Ammon's horn (tissue), 1 donor: ENCODE results near the gene TMPRSS13.
A peak's percentile ranks its signal among the peaks of the same experiment; 100 is the strongest.
"Not testable (repeated sequence)": the region's sequence is repeated elsewhere in the genome, so short reads cannot be mapped to it uniquely, and the experiment has no call there.

Experiments used
- DNase-seq: peaks from one replicate; pipeline ENCODE4 v3.0.0-alpha.2; 2016; ENCODE audit warnings: low spot score

The TMPRSS13 gene

DNA sequence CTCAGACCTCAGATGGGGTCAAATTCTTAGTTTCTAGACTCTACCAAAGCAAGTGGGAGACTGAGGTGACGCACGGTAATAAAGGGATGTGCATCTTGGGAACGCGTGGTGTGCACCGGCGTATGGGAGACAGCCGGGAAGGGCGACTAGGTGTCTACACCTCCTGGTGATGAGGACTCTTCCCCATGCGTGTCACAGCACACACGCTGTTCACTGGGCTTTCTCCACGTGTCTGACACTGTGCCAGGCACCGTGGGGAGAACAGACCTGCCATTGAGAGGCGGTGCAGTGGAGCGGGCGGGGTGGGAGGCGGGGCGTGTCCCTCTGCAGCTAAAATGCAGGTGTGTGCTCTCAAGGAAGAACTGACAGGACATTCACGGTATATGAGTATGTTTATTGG is 58.0 kb downstream of the TMPRSS13 start:
- no peak for DNase-seq

DNA sequence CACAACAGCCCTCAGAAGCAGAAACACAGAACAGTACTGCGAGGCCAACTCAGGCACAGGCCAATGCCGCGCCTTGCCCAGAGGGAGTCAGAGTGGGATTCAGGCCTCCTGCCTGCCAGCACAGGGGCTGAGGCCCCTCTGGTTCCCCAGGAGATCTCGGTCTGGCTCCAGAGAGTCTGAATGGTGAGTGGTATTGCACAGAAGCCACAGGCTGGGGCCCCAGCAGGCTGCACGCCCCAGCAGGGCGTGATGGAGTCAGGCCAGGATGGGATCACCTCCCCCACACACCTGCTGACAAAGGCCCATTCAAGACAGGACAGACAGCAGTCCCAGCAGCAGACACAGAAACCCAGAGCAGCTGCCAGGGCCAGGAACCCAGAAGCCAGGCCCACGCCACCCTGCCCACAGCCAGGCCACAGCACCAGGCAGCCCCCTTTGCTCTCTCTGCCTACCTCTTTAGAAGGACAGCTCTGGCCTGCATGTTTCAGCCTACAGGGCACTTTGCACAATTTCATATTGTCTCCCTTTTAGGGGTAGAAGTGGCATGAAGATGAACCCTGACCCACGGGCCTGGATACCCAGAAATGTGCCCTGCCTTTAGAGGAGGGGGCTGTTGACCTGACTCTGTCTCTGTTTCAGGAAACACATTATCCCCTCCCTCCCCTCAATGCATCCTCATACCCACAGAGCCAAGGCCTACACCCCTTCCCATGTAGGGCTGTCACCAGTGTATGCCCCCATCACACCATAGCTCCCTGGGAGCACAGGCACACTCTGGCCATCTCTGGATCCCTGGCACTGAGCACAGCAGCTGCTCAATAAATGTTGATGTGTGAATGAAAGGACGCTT is 58.9 kb downstream of the TMPRSS13 start:
- DNase-seq = peak; percentile 76

DNA sequence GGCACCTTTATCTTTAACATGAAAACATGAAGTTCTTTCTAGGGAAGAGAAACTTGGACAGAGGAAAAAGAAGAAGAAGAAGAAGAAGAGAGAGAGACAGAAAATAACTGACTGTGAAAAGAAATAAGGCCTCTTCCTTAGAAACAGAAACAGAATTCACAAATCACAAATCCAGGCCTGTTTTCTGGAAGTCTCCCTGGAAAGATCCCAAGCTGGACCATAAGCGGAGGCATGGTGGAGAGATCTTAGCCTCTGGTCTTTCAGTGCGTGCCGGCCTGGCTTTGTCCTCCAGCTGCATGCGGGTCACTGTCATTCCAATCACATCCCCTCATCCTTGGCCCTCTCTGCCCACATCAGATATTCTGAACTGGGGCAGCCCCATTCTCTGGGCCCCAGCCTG is 59.6 kb downstream of the TMPRSS13 start:
- no peak for DNase-seq

DNA sequence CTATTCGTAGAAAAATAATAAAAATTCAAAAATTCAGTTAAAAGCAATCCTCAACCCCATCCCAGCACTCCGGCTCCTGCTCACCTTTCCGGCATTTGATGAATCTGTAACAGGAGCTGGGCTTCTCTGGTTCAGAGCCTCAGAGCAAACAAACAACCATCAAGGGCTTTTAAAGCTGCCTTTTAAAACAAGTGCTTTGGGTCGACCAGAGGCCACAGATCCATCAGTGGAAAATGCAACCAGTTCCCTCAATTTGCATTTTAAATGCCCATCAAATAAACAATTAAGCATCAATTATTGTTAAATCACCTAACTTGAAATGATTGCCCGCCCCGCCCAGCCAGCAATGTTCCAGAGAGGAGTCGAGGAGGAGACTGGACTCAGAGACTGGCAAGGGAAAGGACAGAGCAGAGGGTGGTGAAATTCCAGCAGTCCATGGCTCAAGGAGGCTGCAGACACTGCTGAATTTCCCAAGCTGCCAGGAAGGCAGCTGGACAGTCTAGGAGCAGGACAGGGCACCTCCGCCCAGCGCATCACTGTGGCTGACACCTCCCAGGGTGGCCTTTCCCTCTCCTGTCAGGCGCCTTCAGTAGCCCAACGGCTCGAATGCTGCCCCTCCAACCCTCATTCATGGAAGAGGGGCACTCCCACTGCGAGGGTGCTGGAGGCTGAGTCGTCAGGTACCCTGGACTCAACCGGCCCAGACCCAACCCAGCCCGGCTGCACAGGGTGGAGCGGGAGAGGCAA is 60.2 kb downstream of the TMPRSS13 start:
- no peak for DNase-seq

DNA sequence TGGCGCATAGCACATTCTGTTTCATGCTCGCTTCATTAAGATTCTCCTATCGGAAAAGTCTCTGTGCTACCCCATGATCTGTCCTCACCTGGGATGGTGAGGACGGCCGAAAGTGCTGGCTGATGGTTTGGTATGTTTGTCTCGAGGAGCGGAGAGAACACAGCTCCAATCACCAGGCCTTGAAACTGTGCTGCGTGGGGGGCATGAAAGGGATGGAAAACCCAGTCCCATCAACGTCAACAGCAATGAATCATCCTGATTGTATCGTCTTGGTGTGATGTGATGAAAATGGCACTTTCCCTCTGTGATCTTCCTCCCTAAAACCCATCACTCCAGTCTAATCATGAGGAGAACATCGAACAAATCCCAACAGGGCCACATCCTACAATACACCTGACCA is 61.1 kb downstream of the TMPRSS13 start:
- DNase-seq = no peak

DNA sequence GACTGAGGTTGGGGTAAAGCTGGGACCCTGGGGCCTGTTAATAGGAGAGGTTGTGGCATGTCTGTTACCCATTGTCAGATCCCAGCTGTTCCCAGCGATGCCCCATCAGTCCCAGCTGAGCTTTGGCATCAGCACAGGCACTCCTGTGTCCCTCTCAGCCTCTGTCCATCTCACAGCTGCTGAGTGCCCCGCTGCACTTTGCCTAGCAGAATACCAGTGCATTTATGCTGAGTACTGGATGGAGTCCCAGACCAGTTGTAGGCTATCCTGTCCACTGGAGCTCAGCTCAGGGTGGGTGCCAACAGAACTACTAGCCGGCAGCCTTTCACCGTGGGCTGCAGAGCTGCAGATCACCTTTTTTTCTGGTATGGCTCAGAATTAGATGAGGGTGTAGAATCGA is 62.7 kb downstream of the TMPRSS13 start:
- peak; percentile 85 for DNase-seq

DNA sequence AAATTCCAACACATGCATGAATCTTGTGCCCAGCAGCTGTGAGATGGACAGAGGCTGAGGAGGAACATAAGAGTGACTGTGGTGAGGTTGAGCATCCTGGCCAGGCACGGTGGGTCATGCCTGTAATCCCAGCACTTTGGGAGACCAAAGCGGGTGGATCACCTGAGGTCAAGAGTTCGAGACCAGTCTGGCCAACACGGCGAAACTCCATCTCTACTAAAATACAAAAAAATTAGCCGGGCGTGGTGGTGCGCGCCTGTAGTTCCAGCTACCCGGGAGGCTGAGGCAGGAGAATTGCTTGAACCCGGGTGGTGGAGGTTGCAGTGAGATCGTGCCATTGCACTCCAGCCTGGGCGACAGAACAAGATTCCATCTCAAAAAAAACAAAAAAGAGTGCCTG is 63.7 kb downstream of the TMPRSS13 start:
- DNase-seq = not testable (repeated sequence)

DNA sequence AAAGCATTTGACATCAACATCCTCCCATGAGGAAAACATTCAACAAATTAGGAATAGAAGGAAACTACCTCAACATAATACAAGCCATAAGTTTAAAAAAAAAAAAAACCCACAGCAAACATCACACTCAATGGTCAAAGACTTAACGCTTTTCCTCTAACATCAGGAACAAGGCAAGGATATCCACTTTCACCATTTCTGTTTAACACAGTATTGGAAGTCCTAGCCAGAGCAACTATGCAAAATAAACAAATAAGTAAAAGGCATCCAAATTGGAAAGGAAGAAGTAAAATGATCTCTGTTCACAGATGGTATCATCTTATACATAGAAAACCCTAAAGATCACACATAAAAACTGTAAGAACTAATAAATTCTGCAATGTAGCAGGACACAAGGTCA is 65.8 kb downstream of the TMPRSS13 start:
- DNase-seq = no peak

DNA sequence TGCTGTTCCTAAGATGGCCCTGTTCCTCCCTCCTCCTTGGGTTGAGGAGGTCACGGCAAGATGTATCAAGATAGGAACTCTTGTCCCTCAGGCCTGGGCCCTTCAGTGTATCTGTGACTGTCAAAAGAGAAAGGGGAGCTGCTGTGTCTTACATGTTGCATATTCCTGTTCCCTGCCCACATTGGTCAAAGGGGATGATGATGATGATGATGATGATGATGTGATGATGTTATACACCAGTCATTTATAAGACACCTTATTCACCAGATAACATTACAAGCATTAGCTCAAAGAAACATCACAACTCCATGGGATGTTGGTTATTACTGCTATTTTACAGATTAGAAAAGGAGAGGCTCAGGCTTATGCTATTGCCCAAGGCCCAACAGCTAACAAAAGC is 66.4 kb downstream of the TMPRSS13 start:
- no peak for DNase-seq

DNA sequence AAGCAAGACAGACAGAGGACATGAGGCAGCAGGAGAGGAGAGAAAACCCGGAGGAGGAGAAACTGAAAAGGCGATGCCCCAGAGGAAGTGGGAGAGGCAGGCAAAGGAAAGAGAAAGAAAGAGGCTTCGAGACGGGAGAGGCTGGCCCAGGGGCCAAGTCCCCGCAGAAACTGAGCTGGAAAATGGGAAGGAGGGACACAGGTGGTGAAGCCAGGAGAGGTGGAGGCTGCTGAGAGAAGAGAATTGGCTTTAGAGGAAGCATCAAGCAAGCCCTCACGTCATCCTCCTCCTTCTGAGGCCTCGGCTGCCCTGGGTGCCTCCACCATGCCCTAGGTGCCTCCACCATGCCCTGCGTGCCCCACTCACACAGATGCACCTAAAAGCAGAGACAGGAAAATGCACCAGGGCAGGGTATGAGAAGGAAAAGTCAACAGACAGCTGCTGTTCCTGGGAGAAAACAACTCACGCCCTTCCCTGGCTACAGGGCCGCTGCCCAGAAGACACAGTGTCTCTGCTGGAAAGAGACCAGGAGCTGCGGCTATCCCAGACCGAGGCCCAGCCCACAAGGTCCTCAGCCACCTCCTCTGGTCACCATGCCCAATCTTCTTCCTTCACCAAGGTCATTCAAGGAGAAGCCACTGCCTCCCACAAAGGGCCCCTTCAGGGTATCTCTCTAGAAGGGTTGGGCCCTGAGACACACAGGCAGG is 67.0 kb downstream of the TMPRSS13 start:
- DNase-seq = no peak

DNA sequence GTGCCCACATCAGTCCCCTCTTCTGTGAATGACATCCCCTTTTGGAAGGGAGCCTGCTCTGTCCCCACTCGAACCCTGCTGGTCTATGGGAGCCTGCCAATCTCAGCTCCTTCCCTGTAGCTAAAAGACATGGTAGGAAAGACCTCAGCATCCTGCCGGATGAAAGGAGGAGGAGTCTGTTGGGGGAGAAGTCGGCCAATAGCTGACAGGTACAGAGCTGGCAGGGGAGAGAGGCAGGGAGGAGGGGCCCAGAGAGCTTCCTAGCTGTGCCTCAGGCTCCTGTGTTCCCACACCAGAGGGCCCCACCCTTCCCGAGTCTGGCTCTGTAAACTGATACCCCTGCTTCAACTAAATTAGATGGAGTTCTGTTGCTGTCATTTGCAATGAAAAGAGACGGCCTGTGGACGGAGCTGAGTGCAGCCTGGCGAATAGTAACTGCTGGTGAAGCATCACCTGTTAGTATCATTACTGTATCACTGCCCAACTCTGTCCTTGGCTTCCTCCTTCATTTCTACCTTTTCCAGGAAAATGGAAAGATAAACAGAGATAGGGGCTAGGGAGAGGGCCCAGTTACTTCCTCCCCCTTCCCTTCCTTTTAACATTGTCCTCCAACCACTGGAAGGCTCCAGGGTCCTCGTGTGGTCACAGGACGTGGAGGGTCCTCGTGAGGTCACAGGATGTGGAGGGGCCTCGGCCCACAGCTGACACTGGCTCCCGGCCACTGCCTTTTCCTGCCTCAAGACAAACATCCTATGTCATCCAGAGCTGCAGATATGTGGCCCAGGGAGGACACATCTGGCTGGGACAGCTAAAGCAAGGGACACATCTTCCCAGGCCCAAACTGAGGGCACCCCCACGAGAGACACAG is 67.8 kb downstream of the TMPRSS13 start:
- no peak for DNase-seq

DNA sequence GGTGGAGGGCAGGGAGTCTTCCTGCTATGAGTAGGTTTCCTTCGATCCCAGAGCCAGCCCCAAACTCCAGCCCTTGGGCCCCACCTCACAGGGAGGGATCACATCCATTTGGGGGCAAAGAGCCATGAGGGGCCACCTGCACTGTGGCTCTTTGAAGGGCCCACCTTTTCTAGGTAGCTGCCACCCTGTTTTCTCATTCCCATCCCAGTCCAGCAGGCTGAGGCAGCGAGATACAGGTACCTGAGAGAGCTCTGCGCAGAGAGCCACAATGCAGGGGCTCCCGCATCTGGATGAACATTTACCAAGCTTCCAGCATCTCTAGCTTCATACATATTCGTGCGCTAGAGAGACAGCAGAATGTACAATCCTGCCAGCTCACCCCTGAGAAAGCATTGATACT is 69.1 kb downstream of the TMPRSS13 start:
- no peak for DNase-seq

DNA sequence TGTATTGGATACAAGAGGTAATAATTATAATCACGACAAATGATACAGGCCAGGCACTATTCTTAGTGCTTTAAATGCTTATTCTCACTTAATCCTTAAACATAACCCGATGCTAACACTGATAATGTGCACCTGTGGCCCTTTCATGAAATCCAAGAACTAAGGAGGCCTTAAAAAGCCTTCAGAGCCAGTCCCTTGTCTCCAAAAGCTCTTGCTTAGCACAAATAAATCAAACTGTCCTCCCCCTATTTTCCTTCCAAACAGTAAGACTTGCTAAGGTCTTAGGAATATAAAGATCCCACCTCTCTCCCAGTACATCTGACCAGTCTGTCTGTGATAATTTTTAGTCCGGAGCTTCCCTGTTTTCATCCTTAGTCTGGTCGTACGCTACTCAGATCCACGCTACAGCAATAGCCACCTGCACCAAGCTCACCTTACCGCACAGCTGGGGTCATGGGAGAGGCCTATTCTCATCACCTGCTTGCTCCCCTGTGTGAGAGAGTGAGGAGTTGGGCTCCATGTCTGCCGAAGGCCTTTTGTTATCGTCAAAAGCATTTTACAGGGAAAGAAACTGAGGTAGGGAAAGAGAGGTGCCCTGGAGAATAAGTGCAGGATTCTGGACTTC is 69.6 kb downstream of the TMPRSS13 start:
- DNase-seq = no peak

DNA sequence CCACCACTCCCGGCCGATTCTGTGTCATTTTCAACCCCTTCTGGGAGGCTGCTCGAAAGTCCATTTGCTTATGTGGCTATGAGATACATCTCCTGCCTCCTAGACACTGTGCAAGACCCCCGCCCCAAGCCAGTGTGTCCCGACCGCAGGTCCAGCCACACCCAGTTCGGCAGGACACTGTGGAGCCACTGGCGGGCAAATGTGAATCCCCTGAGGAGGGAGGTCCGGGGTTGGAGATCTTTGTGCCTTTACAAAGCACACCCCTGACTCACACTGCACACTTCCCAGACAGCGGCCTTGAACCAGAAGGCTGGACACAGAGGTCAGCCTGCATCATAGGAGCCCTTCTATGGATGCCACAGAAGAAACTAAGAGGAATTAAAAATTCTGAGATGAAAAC is 70.1 kb downstream of the TMPRSS13 start:
- DNase-seq = no peak

DNA sequence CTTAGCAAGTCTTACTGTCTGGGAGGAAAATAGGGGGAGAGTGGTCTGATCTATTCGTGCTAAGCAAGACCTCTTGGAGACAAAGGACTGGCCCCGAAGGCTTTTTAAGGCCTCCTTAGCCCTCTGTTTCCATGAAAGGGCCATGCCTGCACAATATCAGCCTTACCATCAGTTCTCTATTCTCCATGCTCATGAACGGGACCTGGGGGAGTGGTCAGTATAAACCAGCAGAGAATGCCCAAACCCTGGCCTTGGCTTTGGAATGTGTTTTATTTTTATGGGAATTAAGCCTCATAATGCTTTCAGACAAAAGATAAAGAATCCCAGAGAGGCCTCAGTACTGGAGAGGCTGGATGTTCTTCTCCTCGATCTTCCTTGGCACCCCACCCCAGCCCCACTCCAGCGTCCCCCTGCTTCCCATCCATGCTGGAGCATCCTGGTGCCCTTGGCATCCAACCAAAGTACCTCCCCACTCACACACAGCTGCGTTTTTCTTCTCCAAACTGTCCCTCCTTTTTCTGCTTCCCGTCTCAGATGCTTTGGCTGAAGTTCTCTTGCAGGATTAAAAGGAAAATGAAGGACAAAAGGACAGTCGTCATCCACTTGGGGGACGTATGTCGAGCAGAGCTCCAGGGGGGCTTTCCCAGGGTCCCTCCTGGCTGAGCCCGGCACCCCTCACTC is 71.3 kb downstream of the TMPRSS13 start:
- DNase-seq = no peak

DNA sequence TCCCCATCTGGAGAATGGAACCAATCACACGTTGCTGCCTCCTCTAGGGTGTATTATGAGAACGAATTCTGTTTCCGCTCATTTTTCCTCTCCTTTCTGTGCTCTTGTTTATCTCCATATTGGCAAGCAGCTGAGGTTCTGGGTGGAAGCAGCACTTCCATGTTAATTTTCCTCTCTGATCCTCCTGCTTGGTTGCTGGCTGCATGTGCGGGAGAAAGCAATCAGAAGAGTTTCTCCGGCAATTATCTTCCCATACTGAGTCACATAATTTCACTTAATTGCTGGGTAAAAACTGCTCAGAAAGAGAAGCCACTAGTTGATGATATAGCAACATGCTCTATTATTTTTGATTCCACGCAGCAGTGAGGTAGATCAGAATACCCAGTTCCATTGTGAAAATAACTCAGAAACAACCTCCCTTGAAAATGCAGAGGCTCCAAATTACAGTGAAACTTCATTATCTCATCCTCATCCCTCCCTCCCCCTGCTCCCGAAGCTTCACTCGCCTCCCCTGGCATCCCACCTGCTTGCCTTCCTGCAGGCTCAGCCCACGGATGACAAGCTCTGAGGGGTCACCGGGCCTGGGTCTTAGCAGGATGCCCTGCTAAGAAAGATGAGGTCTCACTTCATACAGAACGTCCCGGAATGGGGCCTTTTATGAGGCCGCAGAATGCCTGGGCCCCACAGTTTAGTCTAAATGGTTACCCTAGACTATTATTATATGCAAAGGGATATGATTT is 73.1 kb downstream of the TMPRSS13 start:
- DNase-seq = no peak

DNA sequence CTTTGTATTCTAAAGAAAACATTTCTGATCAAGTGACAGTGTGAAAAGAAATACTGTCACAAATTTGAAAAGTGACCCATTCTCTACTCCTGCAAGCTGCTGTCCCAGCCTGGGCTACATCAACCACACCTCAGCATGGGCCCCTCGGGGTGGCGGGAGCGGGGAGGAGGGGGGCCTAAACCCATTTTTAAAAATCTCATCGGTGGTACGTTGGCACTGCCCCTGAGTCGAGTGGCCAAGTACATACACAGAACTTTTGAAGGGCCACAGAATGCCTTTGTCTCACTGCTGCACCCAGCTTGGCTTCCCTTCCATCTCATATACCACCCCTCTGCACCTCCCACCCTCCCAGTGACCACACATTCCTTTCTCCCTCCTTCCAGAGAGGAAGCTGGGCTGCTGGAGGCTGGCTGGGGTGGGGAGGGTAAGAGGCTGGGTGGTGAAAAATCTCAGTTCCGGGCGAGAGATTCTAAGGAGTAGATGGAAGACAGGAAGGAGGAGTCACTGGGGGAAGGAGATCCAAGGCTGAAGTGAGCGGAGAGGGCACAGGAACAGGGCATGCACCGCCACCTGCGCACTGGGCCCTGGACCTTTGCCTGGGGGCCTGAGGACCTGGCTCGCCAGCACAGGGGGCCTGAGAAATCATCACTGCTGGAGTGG is 73.9 kb downstream of the TMPRSS13 start:
- no peak for DNase-seq

DNA sequence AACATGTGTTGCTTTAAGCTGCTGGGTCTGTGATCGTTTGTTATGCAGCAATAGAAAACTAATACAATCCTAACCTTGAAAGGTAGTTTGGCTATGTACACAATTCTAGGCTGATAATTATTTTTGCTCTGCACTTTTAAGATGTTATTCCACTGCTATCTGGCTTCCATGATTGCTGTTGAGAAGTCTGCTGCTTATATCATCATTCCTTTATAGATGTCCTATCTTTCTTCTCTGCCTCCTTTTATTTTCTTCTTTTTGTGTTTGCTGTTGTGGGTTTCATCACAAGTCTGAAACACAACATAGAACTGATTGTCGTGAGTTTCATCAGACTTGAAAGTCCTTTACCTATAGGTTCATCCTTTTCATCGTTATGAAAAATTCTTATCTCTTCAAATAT is 76.9 kb downstream of the TMPRSS13 start:
- DNase-seq = no peak

DNA sequence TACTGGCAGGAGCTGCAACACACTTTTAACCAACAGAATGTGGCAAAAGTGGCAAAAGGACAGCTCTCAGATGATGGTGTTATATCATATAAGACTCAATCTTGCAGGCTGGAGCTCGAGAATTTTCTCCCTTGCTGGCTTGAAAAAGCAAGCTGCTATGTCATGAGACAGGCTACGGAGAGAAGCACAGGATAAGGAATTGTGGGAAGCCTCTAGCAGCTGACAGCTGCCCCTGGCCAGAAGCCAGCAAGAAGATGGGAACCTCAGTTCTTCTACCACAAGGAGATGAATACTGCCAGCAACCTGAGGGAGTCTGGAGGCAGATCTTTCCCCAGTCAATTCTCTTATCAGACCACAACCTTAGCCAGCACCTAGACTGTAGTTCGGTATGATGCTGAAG is 77.3 kb downstream of the TMPRSS13 start:
- DNase-seq = no peak

DNA sequence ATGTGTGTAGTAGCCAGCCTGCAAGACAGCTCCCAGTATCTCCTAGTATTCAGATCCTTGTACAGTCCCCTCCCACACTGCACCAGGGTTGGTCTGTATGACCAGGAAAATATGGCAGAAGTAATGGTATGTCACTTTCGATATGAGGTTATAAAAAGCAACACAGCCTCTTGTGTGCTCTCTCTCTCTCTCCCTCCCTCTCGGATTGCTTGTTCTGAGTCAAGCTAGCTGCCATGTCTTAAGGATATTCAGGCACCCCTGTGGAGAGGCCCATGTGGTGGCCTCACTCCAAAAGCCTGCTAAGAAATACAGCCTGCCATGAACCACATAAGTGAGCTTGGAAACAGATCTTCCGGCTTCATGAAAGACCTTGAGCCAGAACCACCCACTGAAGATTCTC is 78.1 kb downstream of the TMPRSS13 start:
- no peak for DNase-seq
